Fibroblast of pulmonary artery (primary cell): ENCODE measurements around the gene CPN2.

Experiments
- DNase-seq: peaks from one replicate; pipeline ENCODE4 v3.0.0-alpha.2; 2010; ENCODE audit warnings: low read depth
- H3K4me3 ChIP-seq: replicated peaks from 2 replicates; pipeline ENCODE4 v1.5.1; 2011; ENCODE audit warnings: low read depth, mild to moderate bottlenecking, control low read depth, low read length, moderate library complexity
- TF ChIP-seq, protein P1 (sequence below): IDR thresholded peaks from 2 replicates; pipeline ENCODE4 v1.5.1; 2011; ENCODE audit warnings: mild to moderate bottlenecking, control low read depth, low read length, inconsistent platforms; ENCODE audit errors: missing control alignments

The CPN2 gene, protein sequence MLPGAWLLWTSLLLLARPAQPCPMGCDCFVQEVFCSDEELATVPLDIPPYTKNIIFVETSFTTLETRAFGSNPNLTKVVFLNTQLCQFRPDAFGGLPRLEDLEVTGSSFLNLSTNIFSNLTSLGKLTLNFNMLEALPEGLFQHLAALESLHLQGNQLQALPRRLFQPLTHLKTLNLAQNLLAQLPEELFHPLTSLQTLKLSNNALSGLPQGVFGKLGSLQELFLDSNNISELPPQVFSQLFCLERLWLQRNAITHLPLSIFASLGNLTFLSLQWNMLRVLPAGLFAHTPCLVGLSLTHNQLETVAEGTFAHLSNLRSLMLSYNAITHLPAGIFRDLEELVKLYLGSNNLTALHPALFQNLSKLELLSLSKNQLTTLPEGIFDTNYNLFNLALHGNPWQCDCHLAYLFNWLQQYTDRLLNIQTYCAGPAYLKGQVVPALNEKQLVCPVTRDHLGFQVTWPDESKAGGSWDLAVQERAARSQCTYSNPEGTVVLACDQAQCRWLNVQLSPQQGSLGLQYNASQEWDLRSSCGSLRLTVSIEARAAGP

GRCh38 chr3:194351080-194351672, at the start of gene CPN2:
CPN2 (minus strand) TSS chr3:194351328; CDS start chr3:194342702, 8,626 bp downstream.
- no peak for DNase-seq
- H3K4me3 ChIP-seq: no peak within 1 kb of the TSS
- TF ChIP-seq, protein P1, sequence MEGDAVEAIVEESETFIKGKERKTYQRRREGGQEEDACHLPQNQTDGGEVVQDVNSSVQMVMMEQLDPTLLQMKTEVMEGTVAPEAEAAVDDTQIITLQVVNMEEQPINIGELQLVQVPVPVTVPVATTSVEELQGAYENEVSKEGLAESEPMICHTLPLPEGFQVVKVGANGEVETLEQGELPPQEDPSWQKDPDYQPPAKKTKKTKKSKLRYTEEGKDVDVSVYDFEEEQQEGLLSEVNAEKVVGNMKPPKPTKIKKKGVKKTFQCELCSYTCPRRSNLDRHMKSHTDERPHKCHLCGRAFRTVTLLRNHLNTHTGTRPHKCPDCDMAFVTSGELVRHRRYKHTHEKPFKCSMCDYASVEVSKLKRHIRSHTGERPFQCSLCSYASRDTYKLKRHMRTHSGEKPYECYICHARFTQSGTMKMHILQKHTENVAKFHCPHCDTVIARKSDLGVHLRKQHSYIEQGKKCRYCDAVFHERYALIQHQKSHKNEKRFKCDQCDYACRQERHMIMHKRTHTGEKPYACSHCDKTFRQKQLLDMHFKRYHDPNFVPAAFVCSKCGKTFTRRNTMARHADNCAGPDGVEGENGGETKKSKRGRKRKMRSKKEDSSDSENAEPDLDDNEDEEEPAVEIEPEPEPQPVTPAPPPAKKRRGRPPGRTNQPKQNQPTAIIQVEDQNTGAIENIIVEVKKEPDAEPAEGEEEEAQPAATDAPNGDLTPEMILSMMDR: no peak

DNA sequence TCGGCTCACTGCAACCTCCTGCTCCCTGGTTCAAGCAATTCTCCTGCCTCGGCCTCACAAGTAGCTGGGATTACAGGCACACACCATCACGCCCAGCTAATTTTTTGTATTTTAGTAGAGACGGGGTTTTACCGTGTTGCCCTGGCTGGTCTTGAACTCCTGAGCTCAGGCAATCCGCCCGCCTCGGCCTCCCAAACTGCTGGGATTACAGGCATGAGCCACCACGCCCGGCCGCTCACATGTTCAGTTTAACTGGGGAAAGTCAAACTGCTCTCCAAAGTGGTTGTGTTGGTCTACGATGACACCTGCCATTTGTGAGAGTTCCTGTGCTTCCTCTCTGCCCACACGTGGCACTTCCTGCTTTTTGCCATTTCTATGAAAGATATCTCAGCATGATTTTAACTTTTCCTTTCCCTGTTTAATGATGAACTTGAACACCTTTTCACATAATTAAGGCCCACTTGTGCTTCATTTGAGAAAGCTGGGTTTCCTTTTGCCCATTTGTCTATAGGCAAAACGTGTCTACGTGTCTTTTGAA, 48.8 kb upstream of the CPN2 start:
- DNase-seq: no peak
- TF ChIP-seq, protein P1: no peak
- no peak overlapping the region for H3K4me3 ChIP-seq

DNA sequence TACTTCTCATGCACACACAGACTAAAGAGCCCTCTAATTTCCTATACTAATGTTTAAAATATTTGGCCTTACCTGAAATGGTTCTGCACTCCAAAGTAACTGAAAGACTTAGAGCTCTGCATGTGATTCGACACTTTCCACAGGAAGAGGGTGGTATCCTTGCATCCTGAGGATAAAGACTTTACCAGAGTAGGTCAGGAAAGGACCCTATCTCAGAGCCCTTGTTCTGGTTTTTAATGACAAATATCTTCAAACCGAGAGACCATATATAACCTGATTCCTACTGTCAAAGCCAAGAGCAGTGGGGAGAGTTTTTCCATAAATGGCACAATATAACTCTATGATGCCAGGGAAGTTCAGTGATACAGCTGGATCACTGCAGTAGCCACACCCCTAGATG, 48.0 kb upstream of the CPN2 start, which contains the start of gene GP5:
Gene GP5 (minus strand): TSS at position 101 of the 400 bp plus-strand sequence. CDS start 984 bp downstream, outside the sequence.
- H3K4me3 ChIP-seq: peak within 1 kb of the TSS; percentile 12
- DNase-seq: peak; percentile 35
- TF ChIP-seq, protein P1: no peak

GRCh38 chr3:194397757-194398312, 46.7 kb upstream of the CPN2 start:
- TF ChIP-seq, protein P1: no peak
- H3K4me3 ChIP-seq: peak overlapping the region; percentile 12
- no peak for DNase-seq

DNA sequence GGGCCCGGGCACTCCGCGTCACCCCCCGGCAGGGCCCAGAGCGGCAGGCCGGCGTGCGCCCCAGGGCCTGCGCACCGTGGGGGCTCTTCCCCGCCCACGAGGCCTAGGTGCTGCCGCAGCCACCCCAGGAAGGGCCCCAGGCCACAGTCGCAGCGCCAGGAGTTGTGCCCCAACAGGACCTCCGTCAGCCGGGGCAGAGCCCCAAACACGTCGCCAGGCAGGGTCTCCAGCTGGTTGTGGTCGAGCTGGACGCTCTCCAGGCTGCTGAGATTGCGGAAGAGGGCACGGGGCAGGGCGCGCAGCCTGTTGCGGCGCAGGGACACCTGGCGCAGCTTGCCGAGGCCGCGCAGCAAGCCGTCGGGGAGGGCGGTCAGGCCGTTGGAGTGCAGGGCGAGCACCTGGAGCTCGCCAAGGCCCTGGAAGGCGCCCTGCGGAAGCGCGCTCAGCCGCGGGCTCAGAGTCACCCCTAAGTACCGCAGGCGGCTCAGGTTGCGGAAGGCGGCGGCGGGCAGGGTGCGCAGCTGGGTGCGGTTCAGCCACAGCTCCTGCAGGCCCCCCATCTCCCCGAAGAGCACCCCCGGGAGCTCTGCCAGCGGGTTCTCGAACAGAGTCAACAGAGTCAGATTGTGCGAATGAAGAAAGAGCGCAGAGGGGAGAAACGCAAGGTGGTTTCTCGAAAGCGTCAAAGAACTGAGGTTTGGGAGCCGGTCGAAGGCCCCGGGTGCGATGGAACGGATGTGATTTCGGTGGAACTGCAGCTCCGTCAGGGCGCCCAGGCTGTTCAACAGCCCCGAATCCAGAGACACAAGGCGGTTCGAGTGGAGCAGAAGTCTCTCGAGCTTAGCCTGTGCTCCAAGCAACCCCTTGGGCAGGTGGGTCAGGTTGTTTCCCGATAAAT, 46.0 kb upstream of the CPN2 start:
- H3K4me3 ChIP-seq: no peak overlapping the region
- no peak for DNase-seq
- TF ChIP-seq, protein P1: no peak

GRCh38 chr3:194396539-194396858, 45.4 kb upstream of the CPN2 start:
- no peak overlapping the region for H3K4me3 ChIP-seq
- TF ChIP-seq, protein P1: no peak
- DNase-seq: no peak
